GM19099 (cell line): Measurements from ENCODE around the gene PI3.

Experiments used
- POLR2A ChIP-seq: IDR thresholded peaks from 3 replicates; pipeline ENCODE4 v1.6.1; 2011; ENCODE audit warnings: low read depth; ENCODE audit not compliant: insufficient read length; ENCODE audit errors: extremely low read depth

The PI3 gene

DNA sequence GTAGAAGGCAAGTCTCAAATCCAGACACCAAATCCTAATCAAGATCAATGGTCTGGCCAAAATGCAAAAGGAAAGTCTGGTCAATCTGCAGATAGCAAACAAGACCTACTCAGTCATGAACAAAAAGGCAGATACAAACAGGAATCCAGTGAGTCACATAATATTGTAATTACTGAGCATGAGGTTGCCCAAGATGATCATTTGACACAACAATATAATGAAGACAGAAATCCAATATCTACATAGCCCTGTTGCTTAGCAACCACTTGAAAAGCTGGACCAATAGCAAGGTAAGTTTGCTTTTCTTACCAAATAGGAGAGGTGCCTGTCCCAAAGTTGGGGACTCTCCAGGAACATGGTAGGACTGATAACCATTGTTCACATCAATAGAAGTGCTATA lies 48.4 kb downstream of the PI3 start:
- TF ChIP-seq POLR2A, result no peak
